ENCODE results near the gene COG4.
A peak's percentile ranks its signal among the peaks of the same experiment; 100 is the strongest.
"Not testable (repeated sequence)": the region's sequence is repeated elsewhere in the genome, so short reads cannot be mapped to it uniquely, and the experiment has no call there.

The COG4 gene

DNA sequence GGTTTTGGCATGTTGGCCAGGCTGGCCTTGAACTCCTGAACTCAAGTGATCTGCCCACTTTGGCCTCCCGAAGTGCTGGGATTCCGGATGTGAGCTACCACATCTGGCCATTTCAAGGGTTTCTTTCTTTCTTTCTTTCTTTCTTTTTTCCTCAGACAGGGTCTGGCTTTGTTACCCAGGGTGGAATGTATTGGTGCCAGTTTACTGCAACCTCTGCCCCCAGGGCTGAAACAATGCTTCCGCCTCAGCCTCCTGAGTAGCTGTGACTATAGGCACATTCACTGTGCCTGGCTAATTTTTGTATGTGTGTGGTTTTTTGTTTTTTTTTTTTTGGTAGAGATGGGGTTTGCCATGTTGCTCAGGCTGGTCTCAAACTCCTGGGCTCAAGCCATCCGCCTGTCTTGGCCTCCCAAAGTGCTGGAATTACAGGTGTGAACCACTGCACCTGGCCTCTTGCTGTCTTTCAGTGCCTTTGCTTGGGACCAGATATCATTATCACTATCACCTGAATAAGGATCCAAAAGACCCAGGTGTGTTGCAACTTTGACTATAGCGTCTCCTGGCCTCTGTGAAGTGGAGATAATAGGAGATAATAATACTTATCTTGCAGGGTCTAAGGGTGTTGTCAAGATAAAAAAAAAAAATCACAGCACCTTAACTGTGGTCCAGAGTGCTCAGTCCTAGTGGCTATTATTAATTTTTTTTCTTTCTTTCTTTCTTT, 65.7 kb downstream of the COG4 start:
- DNase-seq (ENCODE audit: low read depth in 2 of 2): no peak

DNA sequence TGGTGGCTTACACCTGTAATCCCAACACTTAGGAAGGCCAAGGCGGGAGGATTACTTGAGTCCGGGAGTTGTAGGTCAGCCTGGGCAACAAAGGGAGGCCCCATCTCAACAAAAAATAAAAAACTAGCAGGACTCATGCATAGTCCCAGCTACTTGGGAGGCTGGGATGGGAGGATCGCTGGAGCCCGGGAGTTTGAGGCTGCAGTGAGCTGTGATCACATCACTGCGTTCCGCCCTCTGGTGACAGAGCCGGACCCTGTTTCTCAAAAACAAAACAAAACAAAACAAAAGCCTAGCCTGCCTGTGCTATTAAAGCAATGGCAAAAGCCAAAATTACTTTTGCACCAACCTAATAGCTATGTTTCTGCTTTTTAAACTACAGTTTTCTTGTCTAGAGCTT, 67.4 kb downstream of the COG4 start:
- no peak for DNase-seq (ENCODE audit: low read depth in 2 of 2)

DNA sequence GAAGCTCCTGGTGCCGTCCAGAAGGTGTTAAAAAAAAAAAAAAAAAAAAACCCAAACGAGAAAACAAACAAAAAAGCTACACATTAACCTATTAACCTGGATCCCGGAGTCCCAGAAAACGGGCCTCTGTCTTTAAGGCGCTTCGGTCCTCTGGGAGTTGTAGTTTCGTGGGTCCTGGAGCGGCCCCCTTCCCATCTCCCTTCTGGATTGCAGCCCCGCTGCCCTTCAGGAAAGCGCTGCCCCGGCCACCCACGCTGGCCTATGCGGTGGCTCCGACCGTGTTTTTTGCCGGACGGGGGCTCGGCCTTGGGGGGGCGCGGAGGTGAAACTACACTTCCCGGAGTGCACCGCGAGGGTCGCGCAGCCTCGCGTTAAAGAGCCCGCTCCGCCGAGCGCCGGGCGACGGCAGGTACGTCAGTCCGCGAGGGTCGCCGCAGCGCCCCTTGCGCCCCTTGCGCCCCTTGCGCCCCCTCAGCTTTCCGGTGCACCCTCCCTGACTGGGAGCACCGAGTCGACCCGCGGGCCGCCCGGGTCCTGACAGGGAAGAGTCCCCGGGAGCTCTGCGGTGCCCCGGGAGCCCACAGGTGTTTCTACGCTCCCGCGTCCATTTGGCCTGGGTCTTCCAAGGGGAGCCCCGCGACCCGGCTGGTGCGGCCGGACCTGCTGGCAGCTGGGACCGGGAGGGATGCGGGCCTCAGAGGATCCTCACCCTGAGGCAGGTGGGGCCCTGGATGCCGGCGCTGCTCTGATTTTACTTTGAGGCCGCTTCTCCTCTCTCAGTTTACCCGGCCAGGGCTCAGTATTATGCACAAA, 68.9 kb downstream of the COG4 start, which contains the start of gene FCSK:
FCSK (plus strand) TSS at position 374 of the 813 bp plus-strand sequence. CDS start 8,596 bp downstream, outside the sequence.
- DNase-seq (ENCODE audit: low read depth in 2 of 2): peak; percentile 45 to 54

DNA sequence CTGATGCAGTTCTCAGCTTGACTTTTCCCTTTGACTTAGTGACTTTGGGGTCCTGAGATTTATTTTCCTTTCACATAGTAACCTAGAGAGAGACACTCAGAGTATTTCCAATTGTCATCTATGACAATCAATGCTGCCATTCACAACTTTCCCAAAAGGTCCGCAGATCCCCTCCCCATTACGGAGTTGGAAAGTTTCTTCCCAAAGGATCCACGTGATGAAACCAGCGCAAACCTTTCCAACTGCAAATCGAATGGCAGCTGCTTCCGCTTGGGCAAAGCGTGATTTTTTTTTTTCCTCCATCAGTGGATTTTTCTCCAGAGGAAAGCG, 69.5 kb downstream of the COG4 start:
- DNase-seq (ENCODE audit: low read depth in 2 of 2): no peak

DNA sequence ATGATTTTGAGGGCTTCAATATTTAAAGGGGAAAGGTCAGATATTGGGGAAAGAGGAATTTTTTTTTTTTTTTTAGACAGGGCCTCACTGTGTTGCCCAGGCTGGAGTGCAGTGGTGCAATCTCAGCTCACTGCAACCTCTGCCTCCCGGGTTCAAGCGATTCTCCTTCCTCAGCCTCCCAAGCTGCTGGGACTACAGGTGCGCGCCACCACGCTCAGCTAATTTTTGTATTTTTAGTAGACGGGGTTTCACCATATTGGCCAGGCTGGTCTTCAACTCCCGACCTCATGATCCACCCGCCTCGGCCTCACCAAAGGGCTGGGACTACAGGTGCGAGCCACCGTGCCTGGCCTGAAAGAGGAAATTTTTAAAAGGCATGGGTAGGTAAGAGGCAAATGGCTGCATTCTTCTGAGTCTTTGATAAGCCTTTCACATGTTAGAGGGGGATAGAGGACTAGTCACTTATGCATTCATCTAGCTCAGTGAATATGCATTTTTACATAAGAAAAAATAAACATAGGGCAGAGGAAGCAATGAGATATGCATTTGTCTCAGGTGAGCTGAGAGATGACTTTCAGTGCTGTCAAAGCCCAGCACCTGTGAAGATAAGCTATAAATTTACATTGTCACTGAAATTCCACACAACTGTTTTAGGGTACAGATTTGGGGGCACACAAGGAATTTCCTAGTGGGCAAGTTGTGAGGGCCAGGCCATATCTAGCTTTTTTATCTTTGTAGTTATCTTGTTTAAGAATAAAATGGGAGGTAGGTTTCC, 70.0 kb downstream of the COG4 start:
- DNase-seq (ENCODE audit: low read depth in 2 of 2): no peak

DNA sequence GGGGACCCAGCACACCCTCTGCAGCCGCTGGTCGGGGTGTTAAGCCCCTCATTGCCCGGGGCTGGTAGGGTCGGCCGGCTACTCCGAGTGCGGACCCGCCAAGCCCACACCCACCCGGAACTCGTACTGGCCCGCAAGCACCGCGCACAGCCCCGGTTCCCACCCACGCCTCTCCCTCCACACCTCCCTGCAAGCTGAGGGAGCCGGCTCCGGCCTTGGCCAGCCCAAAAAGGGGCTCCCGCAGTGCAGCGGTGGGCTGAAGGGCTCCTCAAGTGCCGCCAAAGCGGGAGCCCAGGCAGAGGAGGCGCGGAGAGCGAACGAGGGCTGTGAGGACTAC, 72.4 kb downstream of the COG4 start:
- not testable (repeated sequence) for DNase-seq (ENCODE audit: low read depth in 2 of 2)

DNA sequence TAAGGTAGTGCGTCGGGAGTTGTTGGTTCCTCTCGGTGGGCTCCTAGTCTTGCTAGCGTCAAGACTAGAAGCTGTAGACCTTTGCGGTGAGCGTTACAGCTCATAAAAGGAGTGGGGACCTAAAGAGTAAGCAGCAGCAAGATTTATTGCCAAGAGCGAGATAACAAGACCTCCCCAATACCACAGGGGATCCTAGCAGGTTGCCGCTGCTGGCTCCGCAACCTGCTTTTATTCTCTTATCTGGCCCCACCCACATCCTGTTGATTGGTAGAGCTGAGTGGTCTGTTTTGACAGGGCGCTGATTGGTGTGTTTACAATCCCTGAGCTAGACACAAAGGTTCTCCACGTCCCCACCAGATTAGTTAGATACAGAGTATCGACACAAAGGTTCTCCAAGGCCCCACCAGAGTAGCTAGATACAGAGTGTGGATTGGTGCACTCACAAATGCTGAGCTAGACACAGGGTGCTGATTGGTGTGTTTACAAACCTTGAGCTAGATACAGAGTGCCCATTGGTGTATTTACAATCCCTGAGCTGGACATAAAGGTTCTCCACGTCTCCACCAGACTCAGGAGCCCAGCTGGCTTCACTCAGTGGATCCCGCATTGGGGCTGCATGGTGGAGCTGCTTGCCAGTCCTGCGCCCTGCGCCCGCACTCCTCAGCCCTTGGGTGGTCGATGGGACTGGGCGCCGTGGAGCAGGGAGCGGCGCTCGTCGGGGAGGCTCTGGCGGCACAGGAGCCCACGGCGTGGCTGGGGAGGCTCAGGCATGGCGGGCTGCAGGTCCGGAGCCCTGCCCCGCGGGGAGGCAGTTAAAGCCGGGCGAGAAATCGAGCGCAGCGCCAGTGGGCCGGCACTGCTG, 73.0 kb downstream of the COG4 start:
- not testable (repeated sequence) for DNase-seq (ENCODE audit: low read depth in 2 of 2)

DNA sequence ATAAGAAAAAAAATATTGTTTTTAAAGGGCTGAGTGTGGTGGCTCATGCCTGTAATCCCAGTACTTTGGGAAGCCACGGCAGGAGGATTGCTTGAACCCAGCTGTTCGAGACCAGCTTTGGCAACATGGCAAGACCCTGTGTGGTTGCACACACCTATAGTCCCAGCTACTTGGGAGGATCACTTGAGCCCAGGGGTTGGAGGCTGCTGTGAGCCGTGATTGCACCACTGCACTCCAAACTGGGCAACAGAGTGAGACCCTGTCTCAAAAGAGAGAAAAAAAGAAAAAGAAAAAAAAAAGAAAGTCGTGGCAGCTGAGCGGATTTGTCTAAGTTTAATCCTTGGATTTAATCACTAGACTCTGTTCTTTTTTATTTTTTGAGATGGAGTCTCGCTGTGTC, 75.3 kb downstream of the COG4 start:
- no peak for DNase-seq (ENCODE audit: low read depth in 2 of 2)

DNA sequence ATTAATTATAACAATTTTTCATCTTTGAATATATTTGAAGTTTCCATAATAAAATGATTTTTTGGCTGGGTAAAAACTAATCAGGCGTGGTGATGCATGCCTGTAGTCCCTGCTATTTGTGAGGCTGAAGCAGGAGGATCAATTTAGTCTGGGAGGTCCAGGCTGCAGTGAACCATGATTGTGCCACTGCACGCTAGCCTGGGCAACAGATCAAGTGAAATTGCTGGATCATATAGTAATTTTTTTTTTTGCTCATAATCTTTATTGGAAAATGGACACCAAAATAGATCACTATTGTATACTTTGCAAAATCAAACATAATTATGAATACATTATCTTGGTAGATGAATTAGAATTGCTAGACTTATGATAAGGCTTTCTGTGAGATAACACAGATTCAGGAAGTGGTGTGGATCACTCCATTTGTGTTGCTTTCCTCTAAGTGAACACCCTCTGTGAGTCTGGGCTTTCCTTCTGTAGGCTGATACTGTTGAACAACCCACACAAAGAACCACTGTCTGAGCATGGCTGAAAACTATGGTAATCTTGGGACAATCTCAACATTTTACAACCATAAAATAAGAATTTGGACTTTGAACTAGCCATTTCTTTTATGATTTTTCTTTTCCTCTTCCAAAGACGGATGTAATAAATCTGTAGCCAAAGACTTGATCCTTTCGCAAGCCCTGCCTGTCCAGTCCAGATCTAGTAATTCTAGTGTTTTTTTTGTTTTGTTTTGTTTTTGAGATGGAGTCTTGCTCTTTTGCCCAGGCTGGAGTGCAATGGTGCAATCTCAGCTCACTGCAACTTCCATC, 78.9 kb downstream of the COG4 start:
- no peak for DNase-seq (ENCODE audit: low read depth in 2 of 2)

DNA sequence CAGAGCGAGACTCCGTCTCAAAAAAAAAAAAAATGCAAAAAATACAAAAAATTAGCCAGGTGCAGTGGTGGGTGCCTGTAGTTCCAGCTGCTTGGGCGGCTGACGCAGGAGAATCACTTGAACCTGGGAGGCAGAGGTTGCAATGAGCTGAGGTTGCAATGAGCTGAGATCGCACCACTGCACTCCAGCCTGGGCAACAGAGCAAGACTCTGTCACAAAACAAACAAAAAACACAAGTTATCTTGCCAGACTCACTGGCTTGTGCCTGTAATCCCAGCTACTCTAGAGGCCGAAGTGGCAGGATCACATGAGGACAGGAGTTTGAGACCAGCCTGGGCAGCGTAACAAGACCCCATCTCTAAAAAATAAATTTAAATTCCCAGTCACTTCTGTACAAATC, 81.0 kb downstream of the COG4 start:
- no peak for DNase-seq (ENCODE audit: low read depth in 2 of 2)

DNA sequence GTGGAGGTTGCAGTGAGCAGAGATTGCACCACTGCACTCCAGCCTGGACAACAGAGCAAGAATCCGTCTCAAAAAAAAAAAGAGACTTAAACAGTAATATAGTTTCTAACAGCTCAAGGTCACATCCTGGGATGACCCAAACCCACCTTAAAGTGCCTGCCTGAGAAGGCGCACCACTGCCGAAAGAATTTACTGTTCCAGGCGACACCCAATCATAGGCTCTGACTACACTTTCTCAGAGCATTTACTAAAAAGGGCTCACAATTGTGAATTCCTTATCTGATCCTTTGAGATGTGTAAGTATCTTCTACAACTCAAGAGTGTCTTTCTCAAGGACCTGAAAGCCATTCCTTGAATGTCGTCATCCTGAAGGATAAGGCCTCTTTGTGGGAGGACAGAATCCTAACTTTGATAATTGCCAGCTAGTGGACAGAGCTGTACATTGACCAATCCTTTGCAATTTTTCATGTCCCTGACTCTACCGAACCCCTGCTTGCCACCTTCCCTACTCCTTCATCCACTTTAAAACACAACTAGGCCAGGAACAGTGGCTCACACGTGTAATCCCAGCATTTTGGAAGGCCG, 81.9 kb downstream of the COG4 start:
- DNase-seq (ENCODE audit: low read depth in 2 of 2): no peak

DNA sequence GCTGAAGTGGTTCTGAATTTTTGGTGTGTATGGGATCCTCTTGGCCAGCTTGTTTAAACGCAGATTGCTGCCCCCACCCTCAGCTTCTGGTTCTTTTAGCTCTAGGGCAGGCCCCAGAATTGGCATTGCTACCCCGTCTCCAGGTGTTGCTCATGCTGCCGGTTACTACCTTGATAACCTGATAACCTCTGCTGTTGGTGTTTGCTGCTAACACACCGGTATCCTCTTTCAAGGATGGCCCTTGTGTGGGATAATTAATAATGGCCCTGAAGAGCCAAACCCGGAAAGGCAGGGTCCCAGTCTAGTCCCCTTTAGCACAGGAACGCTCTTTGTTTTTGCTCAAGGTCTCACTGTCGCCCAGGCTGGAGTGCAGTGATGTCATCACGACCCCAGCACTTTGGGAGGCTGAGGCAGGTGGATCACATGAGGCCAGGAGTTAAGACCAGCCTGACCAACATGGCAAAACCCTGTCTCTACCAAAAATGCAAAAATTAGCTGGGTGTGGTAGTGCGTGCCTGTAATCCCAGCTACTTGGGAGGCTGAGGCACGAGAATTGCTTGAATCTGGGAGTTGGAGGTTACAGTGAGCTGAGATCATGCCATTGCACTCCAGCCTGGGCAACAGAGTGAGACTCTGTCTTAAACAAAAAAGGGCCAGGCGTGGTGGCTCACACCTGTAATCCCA, 83.2 kb downstream of the COG4 start:
- no peak for DNase-seq (ENCODE audit: low read depth in 2 of 2)

DNA sequence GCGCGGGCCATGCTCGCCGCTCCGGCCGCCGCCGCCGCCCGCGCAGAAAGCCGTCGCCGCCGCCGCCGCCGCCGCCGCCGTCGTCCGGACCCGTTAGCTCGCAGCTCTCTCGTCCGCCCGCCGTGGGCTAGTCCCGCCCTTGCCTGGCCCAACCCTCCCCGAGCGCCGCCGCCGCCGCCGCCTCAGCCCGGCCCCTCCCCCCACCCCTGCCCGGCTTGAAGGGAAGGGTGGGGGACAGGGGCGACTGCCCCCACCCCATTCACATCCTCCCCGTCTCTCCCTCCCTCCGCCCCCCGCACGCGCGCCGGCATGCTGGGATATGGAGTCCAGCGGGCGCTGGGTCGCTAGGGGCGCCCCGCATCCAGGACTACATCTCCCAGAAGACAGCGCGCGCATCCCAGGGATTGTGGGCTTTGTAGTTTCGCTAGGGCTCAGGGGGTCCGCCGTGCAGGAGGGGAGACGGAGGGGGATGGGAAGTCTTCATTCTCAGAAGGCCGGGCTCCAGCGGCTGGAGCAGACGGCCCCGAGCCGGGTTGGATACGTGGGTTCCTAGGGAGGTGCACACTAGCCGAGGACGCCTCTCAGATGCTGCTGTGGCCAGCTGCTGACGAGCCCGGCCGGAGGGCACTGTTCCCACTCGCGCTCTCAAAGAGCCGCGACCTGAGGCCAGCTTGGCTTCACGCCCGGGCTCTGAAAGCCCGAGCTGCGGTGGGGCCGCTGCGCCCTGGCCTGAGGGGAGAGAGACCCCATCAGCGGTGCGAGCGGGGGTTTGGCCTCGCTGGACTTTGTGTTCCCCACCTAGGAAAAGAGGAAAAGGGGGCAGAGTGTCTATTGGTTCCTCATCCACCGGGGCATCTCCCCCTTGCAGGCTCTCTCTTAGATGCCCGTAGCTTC, 84.1 kb downstream of the COG4 start, which contains the start of gene ST3GAL2:
ST3GAL2 (minus strand) TSS at position 132 of the 894 bp plus-strand sequence. CDS start 40,570 bp downstream, outside the sequence.
- peak; percentile 90 to 92 for DNase-seq (ENCODE audit: low read depth in 2 of 2)

DNA sequence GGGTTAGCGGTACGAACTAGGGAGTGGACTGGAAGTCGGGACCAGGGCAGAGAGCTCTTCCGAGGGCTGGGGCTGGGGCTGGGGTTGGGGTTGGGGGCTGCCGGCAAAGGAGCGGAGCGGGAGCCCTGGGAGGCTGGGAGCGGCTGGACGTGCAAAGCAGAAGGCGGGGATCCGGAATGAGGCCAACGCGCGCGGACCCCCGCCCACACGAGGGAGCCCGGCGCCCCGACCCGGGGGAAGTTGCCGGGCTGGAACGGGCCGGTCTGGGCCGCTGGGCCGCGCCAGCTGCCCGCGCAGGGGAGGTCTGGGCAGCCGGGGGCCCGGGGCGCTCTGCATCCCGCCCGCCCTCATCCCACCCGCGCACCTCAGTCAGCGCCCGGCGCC, 84.8 kb downstream of the COG4 start:
- no peak for DNase-seq (ENCODE audit: low read depth in 2 of 2)

DNA sequence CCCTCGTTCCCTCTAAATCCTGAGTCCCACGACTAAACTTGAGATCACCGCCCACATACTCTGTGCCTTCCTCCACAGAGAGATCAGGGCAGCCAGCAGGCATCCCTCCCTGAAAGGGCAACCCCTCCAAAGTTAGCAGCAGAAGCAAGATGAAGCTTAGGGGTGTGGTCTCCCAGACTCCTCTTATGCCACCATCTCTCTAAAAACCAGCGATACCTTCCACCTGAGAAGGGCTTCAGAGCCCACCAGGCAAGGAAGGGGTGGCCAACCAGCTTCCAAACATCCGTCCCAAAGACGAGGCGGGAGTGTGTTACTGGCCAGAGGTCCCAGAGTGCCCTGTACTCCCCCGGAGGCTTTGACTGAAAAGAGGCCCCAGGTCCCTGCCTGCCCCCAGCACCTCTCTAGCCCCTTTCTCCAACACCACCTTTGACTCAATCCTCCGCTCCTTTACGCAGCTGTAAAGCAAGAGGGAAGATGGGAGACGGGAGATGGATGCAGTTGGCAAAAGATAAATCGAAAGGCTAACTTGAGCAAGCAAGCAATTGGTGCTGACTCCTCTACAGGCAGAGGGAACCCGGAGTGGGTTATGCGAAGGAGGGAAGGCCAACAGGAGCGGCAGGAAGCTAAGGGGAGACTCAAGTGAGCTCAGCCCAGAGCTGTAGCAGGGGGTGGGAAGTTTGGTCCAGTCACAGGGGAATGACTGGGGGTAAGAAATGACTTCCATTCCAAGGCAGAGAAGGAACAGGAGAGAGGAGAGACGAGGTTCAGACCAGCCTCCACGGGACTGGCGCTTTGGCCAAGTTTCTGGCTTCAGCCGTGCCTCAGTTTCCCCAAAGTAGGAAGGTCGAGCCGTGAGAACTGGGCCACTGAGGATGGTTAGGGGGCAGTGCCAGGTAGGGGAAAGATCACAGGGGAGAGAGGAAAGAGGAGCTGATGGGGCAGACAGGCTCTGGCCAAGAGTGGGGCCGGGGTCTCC, 85.5 kb downstream of the COG4 start:
- no peak for DNase-seq (ENCODE audit: low read depth in 2 of 2)

DNA sequence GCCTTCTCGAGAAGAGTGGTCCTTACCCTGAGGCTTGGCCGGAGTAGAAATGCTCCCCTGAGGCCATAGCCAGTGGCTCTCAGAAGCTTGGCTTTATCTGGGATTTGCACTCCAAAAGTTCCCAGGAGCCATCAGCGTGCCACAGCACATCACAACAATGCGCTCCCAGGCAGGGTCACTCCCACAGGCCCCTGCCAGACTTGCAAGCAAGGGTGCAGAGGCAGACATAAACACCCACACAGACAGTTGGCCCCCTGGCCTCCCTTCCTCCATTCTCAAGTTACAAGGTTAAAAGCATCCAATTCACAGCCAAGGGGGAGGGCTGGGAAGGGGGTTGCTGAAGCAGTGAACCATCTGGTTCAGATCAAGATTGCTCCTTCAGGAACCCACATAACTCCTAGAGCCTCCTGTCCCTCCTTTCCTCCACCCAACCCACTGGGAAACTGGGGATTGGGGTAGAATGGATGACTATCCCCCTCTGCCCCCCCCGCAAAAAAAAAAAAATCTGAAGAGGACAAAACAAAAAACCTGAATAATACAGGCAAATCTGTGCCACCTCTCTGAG, 86.3 kb downstream of the COG4 start:
- DNase-seq (ENCODE audit: low read depth in 2 of 2): no peak

Measured in stimulated activated CD8-positive, alpha-beta memory T cell treated with anti-CD3 and anti-CD28 coated beads, Interleukin-2, amount 100 ng/mL, for 48 hours (primary cell).